Activated B cell treated with CpG ODN at 0.5 μM for 24 hours (primary cell): ENCODE measurements around the gene GSTA1. TPM values are rescaled to one million over a fixed set of nuclear protein-coding genes. Genes with fewer than 3 reads are reported as not detected.

ENCODE experiments used
- ATAC-seq: fragments of 200-7000 bp; cut with Tn5 transposase; one replicate; pipeline ENCODE4 v1.10.0; 2021; ENCODE audit warnings: low read depth, mild to moderate bottlenecking, moderate library complexity
- CTCF ChIA-PET: fragments of 350-600 bp; sonication (Branson Sonifier 250); formaldehyde crosslinking; loops from one replicate; lab custom pipeline; 2021; ENCODE audit warnings: antibody characterized with exemption; lab: Charles Lee
- POLR2A ChIA-PET: fragments of 350-600 bp; sonication (Branson Sonifier 250); formaldehyde crosslinking; loops from one replicate; lab custom pipeline; 2021; ENCODE audit warnings: antibody characterized with exemption; lab: Charles Lee
- DNase-seq: peaks from one replicate; pipeline ENCODE4 v3.0.0; 2022
- H3K27ac Mint-ChIP-seq: one replicate; pipeline ENCODE4 v1.8.0; 2020; ENCODE audit warnings: mixed read lengths
- H3K27me3 Mint-ChIP-seq: one replicate; pipeline ENCODE4 v1.8.0; 2021; ENCODE audit warnings: mixed read lengths
- H3K36me3 Mint-ChIP-seq: one replicate; pipeline ENCODE4 v1.8.0; 2021; ENCODE audit warnings: low read depth, mixed read lengths
- H3K4me1 Mint-ChIP-seq: one replicate; pipeline ENCODE4 v1.8.0; 2021; ENCODE audit warnings: mixed read lengths
- H3K4me3 Mint-ChIP-seq: one replicate; pipeline ENCODE4 v1.8.0; 2020; ENCODE audit warnings: mild to moderate bottlenecking, mixed read lengths
- H3K9me3 Mint-ChIP-seq: one replicate; pipeline ENCODE4 v1.8.0; 2020; ENCODE audit warnings: mixed read lengths
- intact Hi-C: fragments of 100-400 bp; cut with micrococcal nuclease; formaldehyde crosslinking; loops from one replicate; pipeline ENCODE4 v1.15.1; 2024
- total RNA-seq: library from RNA; stranded (reverse); gene quantifications from 2 replicates; pipeline ENCODE4 v1.2.3, GENCODE V29; 2022
- TF ChIP-seq, protein P1 (sequence below): fragments of 200-600 bp; IDR thresholded peaks from one replicate; pipeline ENCODE4 v1.8.0; 2022; ENCODE audit warnings: antibody characterized with exemption, mild to moderate bottlenecking

The GSTA1 gene
- total RNA-seq, 1 donor from 2014 or later: not detected

DNA sequence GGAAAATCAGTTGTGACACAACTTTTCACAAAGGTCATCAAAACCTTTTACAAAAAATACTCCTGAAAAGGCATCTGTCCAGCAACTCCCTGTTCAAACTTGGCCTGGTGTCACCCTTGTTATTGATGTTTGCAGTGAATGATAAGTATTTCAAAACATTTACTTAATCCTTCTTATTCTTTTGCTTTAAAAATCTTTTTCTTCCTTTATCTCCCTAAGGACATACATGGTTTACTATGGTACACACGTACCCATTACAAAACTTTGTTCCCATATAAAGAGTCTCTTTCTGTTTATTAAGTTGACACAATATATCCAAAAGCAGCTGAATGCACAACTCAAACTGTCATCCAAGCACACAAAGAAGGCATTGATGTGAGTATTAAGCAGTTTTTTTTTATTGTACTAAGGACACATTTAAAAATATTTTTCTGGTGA is 57.8 kb downstream of the GSTA1 start:
- Mint-ChIP-seq H3K9me3 (peaks cover under 1% of the 10 kb centered on the region), H3K4me1 (no peaks in the 10 kb centered on the region), H3K36me3 (no peaks in the 10 kb centered on the region), H3K4me3 (no peak overlapping the region), H3K27me3 (peaks cover 19% of the 10 kb centered on the region), H3K27ac (no peak overlapping the region)
- DNase-seq (no peak), ATAC-seq (no peak)
- TF ChIP-seq, protein P1, sequence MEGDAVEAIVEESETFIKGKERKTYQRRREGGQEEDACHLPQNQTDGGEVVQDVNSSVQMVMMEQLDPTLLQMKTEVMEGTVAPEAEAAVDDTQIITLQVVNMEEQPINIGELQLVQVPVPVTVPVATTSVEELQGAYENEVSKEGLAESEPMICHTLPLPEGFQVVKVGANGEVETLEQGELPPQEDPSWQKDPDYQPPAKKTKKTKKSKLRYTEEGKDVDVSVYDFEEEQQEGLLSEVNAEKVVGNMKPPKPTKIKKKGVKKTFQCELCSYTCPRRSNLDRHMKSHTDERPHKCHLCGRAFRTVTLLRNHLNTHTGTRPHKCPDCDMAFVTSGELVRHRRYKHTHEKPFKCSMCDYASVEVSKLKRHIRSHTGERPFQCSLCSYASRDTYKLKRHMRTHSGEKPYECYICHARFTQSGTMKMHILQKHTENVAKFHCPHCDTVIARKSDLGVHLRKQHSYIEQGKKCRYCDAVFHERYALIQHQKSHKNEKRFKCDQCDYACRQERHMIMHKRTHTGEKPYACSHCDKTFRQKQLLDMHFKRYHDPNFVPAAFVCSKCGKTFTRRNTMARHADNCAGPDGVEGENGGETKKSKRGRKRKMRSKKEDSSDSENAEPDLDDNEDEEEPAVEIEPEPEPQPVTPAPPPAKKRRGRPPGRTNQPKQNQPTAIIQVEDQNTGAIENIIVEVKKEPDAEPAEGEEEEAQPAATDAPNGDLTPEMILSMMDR: no peak
- intact Hi-C loops: no loop called here
- CTCF ChIA-PET: no interaction called here
- POLR2A ChIA-PET: no interaction called here

DNA sequence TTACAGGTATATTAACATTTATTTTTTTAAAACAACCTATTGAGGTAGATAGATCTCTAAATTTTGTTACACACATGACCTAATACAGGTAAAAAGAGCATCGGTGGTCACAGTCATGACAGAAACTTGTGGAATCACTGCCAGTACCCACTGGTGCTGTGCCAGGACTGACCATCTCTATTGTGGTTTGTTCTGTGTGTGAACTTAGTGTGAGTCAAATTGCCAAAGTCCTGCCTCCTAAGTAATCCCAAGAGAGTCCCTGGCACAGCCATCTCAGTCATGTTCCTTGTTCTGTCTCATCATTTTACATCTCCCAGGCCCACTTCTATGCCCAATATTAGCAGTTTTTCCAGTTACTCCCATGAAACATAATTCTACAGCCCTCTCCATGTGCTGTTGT is 61.7 kb downstream of the GSTA1 start:
- Mint-ChIP-seq H3K27me3 (peaks cover 15% of the 10 kb centered on the region), H3K4me3 (no peak overlapping the region), H3K4me1 (no peaks in the 10 kb centered on the region), H3K9me3 (peaks cover 6% of the 10 kb centered on the region), H3K27ac (no peak overlapping the region), H3K36me3 (no peaks in the 10 kb centered on the region)
- TF ChIP-seq, protein P1: no peak
- ChIA-PET POLR2A (no interaction called here), CTCF (no interaction called here)
- DNase-seq (no peak), ATAC-seq (no peak)
- intact Hi-C loops: no loop called here

Other genes with a start within 250 kb of the GSTA1 start
- gene TRAM2, start 226.8 kb downstream of the GSTA1 start, total RNA-seq: 9.1 and 9.9 TPM in 2 replicates
- gene TMEM14A, start 132.7 kb downstream of the GSTA1 start, total RNA-seq: 6.6 and 7.7 TPM in 2 replicates
- not detected in 2 replicates for gene GSTA2, start 40.3 kb downstream of the GSTA1 start, total RNA-seq
- gene GSTA5, start 37.0 kb upstream of the GSTA1 start, total RNA-seq: not detected in 2 replicates
- gene GSTA3, start 105.9 kb upstream of the GSTA1 start, total RNA-seq: not detected in 2 replicates
- 3.3 and 4.4 TPM in 2 replicates for gene GSTA4, start 191.5 kb upstream of the GSTA1 start, total RNA-seq